ENCODE measurements around the gene LRRC41. TPM values are rescaled to one million over a fixed set of nuclear protein-coding genes. Genes with fewer than 3 reads are reported as not detected.
A peak's percentile ranks its signal among the peaks of the same experiment; 100 is the strongest.

The LRRC41 gene
- total RNA-seq, 1 donor from 2014 or later: 43.1 TPM

GRCh38 chr1:46280092-46280491, 23.3 kb downstream of the LRRC41 start:
- Histone ChIP-seq H3K4me3 (no peak overlapping the region), H2AFZ (replicated peaks) (no peak overlapping the region), H3K4me1 (no peaks in the 10 kb centered on the region), H3F3A (ENCODE audit: low read depth) (peaks cover 17% of the 10 kb centered on the region), H3K36me3 (no peaks in the 10 kb centered on the region), H3K9me3 (ENCODE audit: low read depth) (no peaks in the 10 kb centered on the region), H3K27ac (peak overlapping the region; percentile 26), H3K79me2 (ENCODE audit: low read depth) (no peaks in the 10 kb centered on the region), H3K9ac (no peak overlapping the region), H4K20me1 (ENCODE audit: low read depth) (peaks cover 1% of the 10 kb centered on the region), H3K4me2 (no peak overlapping the region), H3K27me3 (no peaks in the 10 kb centered on the region)
- no peak for DNase-seq (ENCODE audit: low spot score)
- no peaks in the 10 kb centered on the region for H3K9me3 Mint-ChIP-seq
- H3K27ac Mint-ChIP-seq: no peak overlapping the region
- peaks cover 50% of the 10 kb centered on the region for H3K36me3 Mint-ChIP-seq
- no peaks in the 10 kb centered on the region for H3K4me1 Mint-ChIP-seq
- H3K27me3 Mint-ChIP-seq (ENCODE audit: insufficient read depth, low read depth): peaks cover 3% of the 10 kb centered on the region
- H3K4me3 Mint-ChIP-seq: no peak overlapping the region
- TF ChIP-seq EZH2phosphoT487 (IDR thresholded peaks at IDR 0.05) (no peak), CTCF (IDR thresholded peaks at IDR 0.05) (no peak), EZH2 (IDR thresholded peaks at IDR 0.05) (no peak)

GRCh38 chr1:46278807-46279206, 24.6 kb downstream of the LRRC41 start:
- H3K9ac ChIP-seq: no peak overlapping the region
- no peaks in the 10 kb centered on the region for H4K20me1 ChIP-seq (ENCODE audit: low read depth)
- Mint-ChIP-seq H3K4me3 (no peak overlapping the region), H3K36me3 (peaks cover 55% of the 10 kb centered on the region), H3K4me1 (no peaks in the 10 kb centered on the region), H3K27ac (no peak overlapping the region), H3K9me3 (no peaks in the 10 kb centered on the region), H3K27me3 (ENCODE audit: insufficient read depth, low read depth) (peaks cover 3% of the 10 kb centered on the region)
- no peak overlapping the region for H3K4me3 ChIP-seq
- no peak overlapping the region for H3K27ac ChIP-seq
- DNase-seq (ENCODE audit: low spot score): no peak
- no peak overlapping the region for H2AFZ ChIP-seq (replicated peaks)
- no peak overlapping the region for H3K4me2 ChIP-seq
- peaks cover 17% of the 10 kb centered on the region for H3F3A ChIP-seq (ENCODE audit: low read depth)
- H3K79me2 ChIP-seq (ENCODE audit: low read depth): no peaks in the 10 kb centered on the region
- H3K4me1 ChIP-seq: no peaks in the 10 kb centered on the region
- no peaks in the 10 kb centered on the region for H3K27me3 ChIP-seq
- H3K36me3 ChIP-seq: peaks cover 4% of the 10 kb centered on the region
- TF ChIP-seq EZH2 (IDR thresholded peaks at IDR 0.05): no peak
- no peak for TF ChIP-seq CTCF (IDR thresholded peaks at IDR 0.05)
- TF ChIP-seq EZH2phosphoT487 (IDR thresholded peaks at IDR 0.05): no peak
- H3K9me3 ChIP-seq (ENCODE audit: low read depth): no peaks in the 10 kb centered on the region

- H3K4me2 ChIP-seq: no peak overlapping the region
- H3K4me3 ChIP-seq: no peak overlapping the region
- peaks cover 10% of the 10 kb centered on the region for H3K36me3 ChIP-seq
- no peaks in the 10 kb centered on the region for H4K20me1 ChIP-seq (ENCODE audit: low read depth)
- H3K27me3 Mint-ChIP-seq (ENCODE audit: insufficient read depth, low read depth): peaks cover 3% of the 10 kb centered on the region
- H2AFZ ChIP-seq (replicated peaks): no peak overlapping the region
- no peaks in the 10 kb centered on the region for H3K79me2 ChIP-seq (ENCODE audit: low read depth)
- no peaks in the 10 kb centered on the region for H3K9me3 Mint-ChIP-seq
- TF ChIP-seq EZH2 (IDR thresholded peaks at IDR 0.05): no peak
- TF ChIP-seq CTCF (IDR thresholded peaks at IDR 0.05): no peak
- TF ChIP-seq EZH2phosphoT487 (IDR thresholded peaks at IDR 0.05): no peak
- DNase-seq (ENCODE audit: low spot score): no peak
- no peak overlapping the region for H3K4me3 Mint-ChIP-seq
- peaks cover 57% of the 10 kb centered on the region for H3K36me3 Mint-ChIP-seq
- no peak overlapping the region for H3K27ac ChIP-seq
- peaks cover 13% of the 10 kb centered on the region for H3F3A ChIP-seq (ENCODE audit: low read depth)
- no peaks in the 10 kb centered on the region for H3K4me1 ChIP-seq
- no peaks in the 10 kb centered on the region for H3K9me3 ChIP-seq (ENCODE audit: low read depth)
- no peak overlapping the region for H3K9ac ChIP-seq
- no peaks in the 10 kb centered on the region for H3K27me3 ChIP-seq
- no peak overlapping the region for H3K27ac Mint-ChIP-seq
- no peaks in the 10 kb centered on the region for H3K4me1 Mint-ChIP-seq
These were observed 25.6 kb downstream of the LRRC41 start for GRCh38 chr1:46277658-46278373.
